ENCODE data around the gene ANXA2.
"Not testable (repeated sequence)": the region's sequence is repeated elsewhere in the genome, so short reads cannot be mapped to it uniquely, and the experiment has no call there.

Gene ANXA2

GRCh38 chr15:60345598-60345997, 52.2 kb downstream of the ANXA2 start:
- TF ChIP-seq POLR2A (IDR thresholded peaks at IDR 0.05; ENCODE audit: low read length) (no peak), GATA1 (IDR thresholded peaks at IDR 0.05; ENCODE audit: low read depth, low read length) (no peak)
- no peak for DNase-seq

GRCh38 chr15:60344987-60345386, 52.8 kb downstream of the ANXA2 start:
- DNase-seq = no peak

GRCh38 chr15:60344461-60344860, 53.3 kb downstream of the ANXA2 start:
- TF ChIP-seq GATA1 (IDR thresholded peaks at IDR 0.05; ENCODE audit: low read depth, low read length) = no peak
- no peak for TF ChIP-seq POLR2A (IDR thresholded peaks at IDR 0.05; ENCODE audit: low read length)
- no peak for DNase-seq

More at GRCh38 chr15:60344987-60345386, 52.8 kb downstream of the ANXA2 start:
- no peak for TF ChIP-seq GATA1 (IDR thresholded peaks at IDR 0.05; ENCODE audit: low read depth, low read length)
- no peak for TF ChIP-seq POLR2A (IDR thresholded peaks at IDR 0.05; ENCODE audit: low read length)

GRCh38 chr15:60343221-60343970, 54.4 kb downstream of the ANXA2 start:
- DNase-seq = no peak
- no peak for TF ChIP-seq POLR2A (IDR thresholded peaks at IDR 0.05; ENCODE audit: low read length)
- TF ChIP-seq GATA1 (IDR thresholded peaks at IDR 0.05; ENCODE audit: low read depth, low read length) = no peak

GRCh38 chr15:60340207-60340921, 57.4 kb downstream of the ANXA2 start:
- DNase-seq = no peak
- no peak for TF ChIP-seq GATA1 (IDR thresholded peaks at IDR 0.05; ENCODE audit: low read depth, low read length)
- TF ChIP-seq POLR2A (IDR thresholded peaks at IDR 0.05; ENCODE audit: low read length) = no peak

GRCh38 chr15:60339236-60339635, 58.5 kb downstream of the ANXA2 start:
- TF ChIP-seq GATA1 (IDR thresholded peaks at IDR 0.05; ENCODE audit: low read depth, low read length) (no peak), POLR2A (IDR thresholded peaks at IDR 0.05; ENCODE audit: low read length) (no peak)
- DNase-seq = no peak

GRCh38 chr15:60338810-60339209, 59.0 kb downstream of the ANXA2 start:
- DNase-seq = no peak
- TF ChIP-seq POLR2A (IDR thresholded peaks at IDR 0.05; ENCODE audit: low read length) (no peak), GATA1 (IDR thresholded peaks at IDR 0.05; ENCODE audit: low read depth, low read length) (no peak)

GRCh38 chr15:60337076-60337475, 60.7 kb downstream of the ANXA2 start:
- no peak for TF ChIP-seq POLR2A (IDR thresholded peaks at IDR 0.05; ENCODE audit: low read length)
- TF ChIP-seq GATA1 (IDR thresholded peaks at IDR 0.05; ENCODE audit: low read depth, low read length) = no peak
- DNase-seq = no peak

GRCh38 chr15:60335296-60335695, 62.5 kb downstream of the ANXA2 start:
- DNase-seq = not testable (repeated sequence)

GRCh38 chr15:60328852-60329443, 68.8 kb downstream of the ANXA2 start:
- DNase-seq = peak; percentile 13 to 47

GRCh38 chr15:60326824-60327654, 70.7 kb downstream of the ANXA2 start:
- peak; percentile 38 to 63 for DNase-seq
- TF ChIP-seq GATA1 (IDR thresholded peaks at IDR 0.05; ENCODE audit: low read depth, low read length) = no peak
- TF ChIP-seq POLR2A (IDR thresholded peaks at IDR 0.05; ENCODE audit: low read length) = no peak

More at GRCh38 chr15:60328852-60329443, 68.8 kb downstream of the ANXA2 start:
- no peak for TF ChIP-seq POLR2A (IDR thresholded peaks at IDR 0.05; ENCODE audit: low read length)
- TF ChIP-seq GATA1 (IDR thresholded peaks at IDR 0.05; ENCODE audit: low read depth, low read length) = no peak

GRCh38 chr15:60326343-60326742, 71.4 kb downstream of the ANXA2 start:
- TF ChIP-seq GATA1 (IDR thresholded peaks at IDR 0.05; ENCODE audit: low read depth, low read length) = no peak
- no peak for TF ChIP-seq POLR2A (IDR thresholded peaks at IDR 0.05; ENCODE audit: low read length)

GRCh38 chr15:60325905-60326304, 71.9 kb downstream of the ANXA2 start:
- TF ChIP-seq POLR2A (IDR thresholded peaks at IDR 0.05; ENCODE audit: low read length) = no peak
- no peak for TF ChIP-seq GATA1 (IDR thresholded peaks at IDR 0.05; ENCODE audit: low read depth, low read length)

More at GRCh38 chr15:60326343-60326742, 71.4 kb downstream of the ANXA2 start:
- DNase-seq = no peak

More at GRCh38 chr15:60325905-60326304, 71.9 kb downstream of the ANXA2 start:
- no peak for DNase-seq
